ENCODE results near the gene ZNF789. TPM values are rescaled to one million over a fixed set of nuclear protein-coding genes. Genes with fewer than 3 reads are reported as not detected.

Gene ZNF789
- total RNA-seq, 2 experiments from 2014 or later, result 11.5 to 13.5 TPM

GRCh38 chr7:99476107-99476506, 3.4 kb downstream of the ZNF789 start:
- Mint-ChIP-seq H3K4me1 (ENCODE audit: low read depth) (peaks cover 53% of the 10 kb centered on the region), H3K4me3 (no peak overlapping the region), H3K36me3 (ENCODE audit: low read depth) (peaks cover 42% of the 10 kb centered on the region), H3K27me3 (no peaks in the 10 kb centered on the region), H3K27ac (peak overlapping the region; percentile 27), H3K9me3 (no peaks in the 10 kb centered on the region)
- ATAC-seq (ENCODE audit: poor library complexity) (no peak), DNase-seq (no peak)
- H3K4me1 ChIP-seq (ENCODE audit: insufficient read depth, low read length), result peaks cover 56% of the 10 kb centered on the region
- no peak overlapping the region for H3K4me3 ChIP-seq (ENCODE audit: low read length)
- no peak for TF ChIP-seq CTCF (IDR thresholded peaks at IDR 0.05)
- intact Hi-C loops (cut with DNase I, micrococcal nuclease), result no loop called here
- H3K27me3 ChIP-seq (ENCODE audit: control insufficient read depth in 1 of 2, insufficient read depth in 2 of 2, low read length in 2 of 2), result no peaks in the 10 kb centered on the region
- ChIA-PET CTCF (no interaction called here), POLR2A (interaction anchor here (1.2 to 2.2 kb wide), 4 partner anchors 13 to 82 kb away, joined by 3 to 9 read pairs (median 4); partner anchors contain the start of genes ZKSCAN5, ZNF394 and ZNF655)
- no peak overlapping the region for H3K27ac ChIP-seq (ENCODE audit: low read depth in 1 of 2, low read length in 2 of 2)
- H3K9me3 ChIP-seq (ENCODE audit: control insufficient read depth in 1 of 2, insufficient read depth in 1 of 2, low read length in 2 of 2), result no peaks in the 10 kb centered on the region
- H3K36me3 ChIP-seq (ENCODE audit: insufficient read depth, low read length), result peaks cover 18% of the 10 kb centered on the region

GRCh38 chr7:99478464-99479440, 6.1 kb downstream of the ZNF789 start:
- H3K4me1 ChIP-seq (ENCODE audit: insufficient read depth, low read length), result peaks cover 37% of the 10 kb centered on the region
- no peak overlapping the region for H3K4me3 ChIP-seq (ENCODE audit: low read length)
- DNase-seq (no peak), ATAC-seq (ENCODE audit: poor library complexity) (no peak)
- H3K27ac Mint-ChIP-seq, result peak overlapping the region; percentile 56
- peak overlapping the region; percentile 15 for H3K4me3 Mint-ChIP-seq
- H3K9me3 ChIP-seq (ENCODE audit: control insufficient read depth in 1 of 2, insufficient read depth in 1 of 2, low read length in 2 of 2), result no peaks in the 10 kb centered on the region
- ChIA-PET CTCF (no interaction called here), POLR2A (interaction anchor here (0.8 to 1.8 kb wide), 5 partner anchors 21 to 101 kb away, joined by 3 to 8 read pairs (median 3); partner anchors contain the start of gene ZNF394)
- H3K27me3 ChIP-seq (ENCODE audit: control insufficient read depth in 1 of 2, insufficient read depth in 2 of 2, low read length in 2 of 2), result no peaks in the 10 kb centered on the region
- peaks cover 45% of the 10 kb centered on the region for H3K36me3 Mint-ChIP-seq (ENCODE audit: low read depth)
- intact Hi-C loops (cut with DNase I, micrococcal nuclease), result no loop called here
- H3K27me3 Mint-ChIP-seq, result no peaks in the 10 kb centered on the region
- H3K36me3 ChIP-seq (ENCODE audit: insufficient read depth, low read length), result peaks cover 30% of the 10 kb centered on the region
- no peak for TF ChIP-seq CTCF (IDR thresholded peaks at IDR 0.05)
- H3K4me1 Mint-ChIP-seq (ENCODE audit: low read depth), result peaks cover 33% of the 10 kb centered on the region
- H3K9me3 Mint-ChIP-seq, result no peaks in the 10 kb centered on the region
- H3K27ac ChIP-seq (ENCODE audit: low read depth in 1 of 2, low read length in 2 of 2), result peak overlapping the region in 1 of 2 donors; percentile 6

GRCh38 chr7:99485094-99485493, 12.4 kb downstream of the ZNF789 start:
- H3K4me3 Mint-ChIP-seq, result no peak overlapping the region
- CTCF ChIA-PET, result no interaction called here
- no peak for DNase-seq

More at GRCh38 chr7:99485094-99485493, 12.4 kb downstream of the ZNF789 start:
- H3K36me3 Mint-ChIP-seq (ENCODE audit: low read depth), result peaks cover 62% of the 10 kb centered on the region
- H3K4me1 Mint-ChIP-seq (ENCODE audit: low read depth), result no peaks in the 10 kb centered on the region
- no peaks in the 10 kb centered on the region for H3K9me3 Mint-ChIP-seq
- H3K36me3 ChIP-seq (ENCODE audit: insufficient read depth, low read length), result peaks cover 41% of the 10 kb centered on the region
- no peak overlapping the region for H3K4me3 ChIP-seq (ENCODE audit: low read length)
- H3K27me3 ChIP-seq (ENCODE audit: control insufficient read depth in 1 of 2, insufficient read depth in 2 of 2, low read length in 2 of 2), result no peaks in the 10 kb centered on the region
- ATAC-seq (ENCODE audit: poor library complexity), result no peak
- intact Hi-C loops (cut with DNase I, micrococcal nuclease), result no loop called here
- POLR2A ChIA-PET, result no interaction called here
- H3K27ac Mint-ChIP-seq, result no peak overlapping the region
- H3K27ac ChIP-seq (ENCODE audit: low read depth in 1 of 2, low read length in 2 of 2), result no peak overlapping the region
- no peak for TF ChIP-seq CTCF (IDR thresholded peaks at IDR 0.05)
- no peaks in the 10 kb centered on the region for H3K4me1 ChIP-seq (ENCODE audit: insufficient read depth, low read length)
- H3K27me3 Mint-ChIP-seq, result no peaks in the 10 kb centered on the region
- no peaks in the 10 kb centered on the region for H3K9me3 ChIP-seq (ENCODE audit: control insufficient read depth in 1 of 2, insufficient read depth in 1 of 2, low read length in 2 of 2)

Data from CD4-positive, alpha-beta T cell (primary cell).